Limb (tissue), 2 donors: ENCODE results near the gene CPTP.

Experiments used
- DNase-seq, 2 donors: peaks; one replicate each; pipeline ENCODE4 v3.0.0-alpha.2; 2016; ENCODE audit errors: extremely low spot score in 2 of 2

CPTP gene

GRCh38 chr1:1348420-1349255 is 24.0 kb downstream of the CPTP start:
- DNase-seq = no peak

GRCh38 chr1:1349256-1350012 is 24.8 kb downstream of the CPTP start, which contains the start of gene DVL1:
Gene DVL1, minus strand, starts transcription at chr1:1349418. Its CDS starts 353 bp downstream, at chr1:1349065.
- peak; percentile 55 to 86 for DNase-seq

GRCh38 chr1:1351511-1352427 is 27.2 kb downstream of the CPTP start:
- no peak for DNase-seq

- no peak for DNase-seq
Observed at GRCh38 chr1:1352786-1353388, 28.3 kb downstream of the CPTP start.

- no peak for DNase-seq
Observed at GRCh38 chr1:1353389-1354151, 29.0 kb downstream of the CPTP start.

- no peak for DNase-seq
Observed at GRCh38 chr1:1354271-1355247, 30.0 kb downstream of the CPTP start.

GRCh38 chr1:1355416-1355815 is 30.8 kb downstream of the CPTP start:
- no peak for DNase-seq

- no peak for DNase-seq
Observed at GRCh38 chr1:1356166-1356795, 31.7 kb downstream of the CPTP start.

- DNase-seq = no peak
Observed at GRCh38 chr1:1356796-1357401, 32.3 kb downstream of the CPTP start.

- no peak for DNase-seq
Observed at GRCh38 chr1:1357871-1358432, 33.4 kb downstream of the CPTP start.

- DNase-seq = peak; percentile 82 to 88
Observed at GRCh38 chr1:1358433-1359271, 34.0 kb downstream of the CPTP start, which contains the start of gene MXRA8. Gene MXRA8, minus strand, starts transcription at chr1:1358555. Its CDS starts 51 bp downstream, at chr1:1358504.

- DNase-seq = no peak
Observed at GRCh38 chr1:1359308-1359663, 34.7 kb downstream of the CPTP start.

- peak; percentile 59 to 76 for DNase-seq
Observed at GRCh38 chr1:1359664-1360468, 35.3 kb downstream of the CPTP start.

- peak in 1 of 2 donors; percentile 51 for DNase-seq
Observed at GRCh38 chr1:1360506-1361169, 36.0 kb downstream of the CPTP start.

GRCh38 chr1:1361233-1361981 is 36.8 kb downstream of the CPTP start:
- peak in 1 of 2 donors; percentile 32 for DNase-seq
